Coronary artery (tissue), 2 donors: ENCODE results near the gene FCGBP.

Experiments used
- DNase-seq: peaks from one replicate; pipeline ENCODE4 v3.0.0-alpha.2; 2017; ENCODE audit warnings: low spot score
- H3K27ac ChIP-seq, 2 donors: fragments of 200-600 bp; sonication (generic); one replicate each; pipeline ENCODE4 v1.5.1; 2016 to 2019
- H3K4me3 ChIP-seq: fragments of 200-600 bp; sonication (generic); 2 replicates; pipeline ENCODE4 v1.5.1; 2016; ENCODE audit warnings: mild to moderate bottlenecking, moderate library complexity
- CTCF ChIP-seq: fragments of 200-600 bp; sonication (generic); IDR thresholded peaks from one replicate; pipeline ENCODE4 v1.5.1; 2019; ENCODE audit warnings: antibody characterized with exemption

The FCGBP gene

DNA sequence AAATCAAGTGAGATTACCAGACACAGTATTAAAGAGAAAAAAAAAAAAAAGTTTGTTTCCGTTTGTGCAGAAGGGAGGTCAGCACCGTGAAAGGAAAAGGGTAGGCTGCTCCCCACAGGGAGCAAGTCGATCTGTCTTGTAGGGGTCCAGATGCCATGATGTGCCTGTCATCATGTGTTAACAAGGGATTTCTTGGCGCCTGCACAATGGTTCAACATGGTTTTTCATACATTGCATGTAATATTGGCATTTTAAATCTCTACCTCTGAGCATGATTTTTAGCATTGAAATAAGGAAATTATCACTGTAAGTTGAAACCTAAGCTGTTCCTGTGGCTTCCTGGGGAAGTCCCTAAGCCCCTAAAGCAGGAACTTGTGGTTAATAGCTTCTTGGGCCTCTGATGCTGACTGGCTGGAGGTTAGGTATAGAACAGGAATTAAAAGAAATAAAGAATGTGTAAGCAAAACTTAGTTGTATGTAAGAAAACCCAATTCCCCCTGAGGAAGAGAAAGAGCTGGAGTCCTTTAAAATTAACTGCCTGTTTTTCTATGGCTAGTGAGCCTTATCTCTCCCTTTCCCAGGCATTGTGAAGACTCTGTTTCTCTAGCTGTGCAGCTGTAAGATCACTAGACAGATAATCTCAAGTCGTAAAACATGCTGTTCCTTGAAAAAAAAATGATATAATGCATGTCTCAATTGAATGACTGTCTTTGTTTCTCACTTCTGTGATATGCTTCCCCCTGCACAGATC lies 7.4 kb upstream of the FCGBP start:
- no peak for TF ChIP-seq CTCF
- Histone ChIP-seq H3K27ac (no peak overlapping the region), H3K4me3 (no peak overlapping the region)
- no peak for DNase-seq

GRCh38 chr19:39941151-39941550 lies 6.7 kb upstream of the FCGBP start:
- no peak for TF ChIP-seq CTCF
- no peak overlapping the region for H3K27ac ChIP-seq
- DNase-seq, result no peak
- no peak overlapping the region for H3K4me3 ChIP-seq

GRCh38 chr19:39940221-39940833 lies 5.9 kb upstream of the FCGBP start:
- H3K27ac ChIP-seq, result no peak overlapping the region
- DNase-seq, result no peak

GRCh38 chr19:39939556-39939955 lies 5.1 kb upstream of the FCGBP start:
- H3K27ac ChIP-seq, result no peak overlapping the region
- no peak for DNase-seq
- no peak overlapping the region for H3K4me3 ChIP-seq
- TF ChIP-seq CTCF, result no peak

More at GRCh38 chr19:39940221-39940833, 5.9 kb upstream of the FCGBP start:
- no peak overlapping the region for H3K4me3 ChIP-seq
- TF ChIP-seq CTCF, result no peak

DNA sequence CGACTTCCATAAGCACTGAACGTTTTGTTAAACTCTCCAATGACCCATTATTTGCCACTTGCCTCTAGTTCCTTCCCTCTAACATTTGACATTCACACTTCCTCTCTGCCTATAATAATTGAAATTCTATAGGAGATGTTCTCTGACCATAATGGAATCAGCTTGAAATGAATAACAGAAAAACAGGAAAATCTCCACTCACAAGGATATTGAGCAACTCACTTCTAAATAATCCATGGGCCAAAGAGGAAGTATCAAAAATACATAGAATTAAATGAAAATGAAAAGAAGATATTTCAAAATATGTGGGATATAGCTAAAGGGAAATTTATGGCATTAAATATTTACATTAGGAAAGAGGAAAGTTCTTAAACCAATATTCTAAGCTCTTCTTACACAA lies 3.4 kb upstream of the FCGBP start:
- no peak for DNase-seq
- TF ChIP-seq CTCF, result no peak
- peak overlapping the region in 1 of 2 donors; percentile 22 for H3K27ac ChIP-seq
- no peak overlapping the region for H3K4me3 ChIP-seq

DNA sequence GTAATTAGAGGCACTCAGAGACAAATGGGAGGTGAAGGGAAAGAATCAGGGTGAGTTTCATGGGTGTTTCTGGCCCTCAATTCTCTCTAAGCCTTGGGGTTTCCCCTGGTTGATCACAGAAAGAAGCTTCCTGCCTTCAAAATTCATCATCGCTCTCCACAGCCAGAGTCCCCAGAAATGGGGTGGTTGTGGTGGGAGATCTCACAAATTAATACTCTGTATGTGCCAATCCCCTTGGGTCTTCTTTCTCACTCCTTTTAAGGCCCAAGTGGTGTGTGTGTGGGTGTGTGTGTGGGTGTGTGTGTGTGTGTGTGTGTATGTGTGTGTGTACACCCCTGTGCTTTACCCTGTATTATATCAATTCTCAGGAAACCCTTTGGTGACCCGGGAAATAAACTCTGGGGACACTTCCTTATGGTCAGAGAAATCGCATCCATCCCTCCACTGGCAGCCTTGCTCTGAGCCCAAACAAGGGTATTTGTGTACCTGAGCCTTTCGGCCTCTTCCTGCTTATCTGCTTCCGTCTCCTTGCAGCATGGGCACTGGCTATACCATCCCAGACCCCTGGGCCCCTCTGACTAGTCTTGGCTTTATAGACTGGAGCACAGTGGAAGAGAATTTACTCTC lies 2.8 kb upstream of the FCGBP start:
- TF ChIP-seq CTCF, result no peak
- peak overlapping the region in 1 of 2 donors; percentile 22 for H3K27ac ChIP-seq
- DNase-seq, result no peak
- no peak overlapping the region for H3K4me3 ChIP-seq
